HG03439 (cell line): ENCODE data around the gene BIK.
A peak's percentile ranks its signal among the peaks of the same experiment; 100 is the strongest.
"Not testable (repeated sequence)": the region's sequence is repeated elsewhere in the genome, so short reads cannot be mapped to it uniquely, and the experiment has no call there.

Experiments used
- ATAC-seq: cut with Tn5 transposase; IDR thresholded peaks from one replicate; pipeline ENCODE4 v1.9.1; 2021; ENCODE audit warnings: mild to moderate bottlenecking, moderate library complexity; ENCODE audit not compliant: unreplicated experiment

Gene BIK

DNA sequence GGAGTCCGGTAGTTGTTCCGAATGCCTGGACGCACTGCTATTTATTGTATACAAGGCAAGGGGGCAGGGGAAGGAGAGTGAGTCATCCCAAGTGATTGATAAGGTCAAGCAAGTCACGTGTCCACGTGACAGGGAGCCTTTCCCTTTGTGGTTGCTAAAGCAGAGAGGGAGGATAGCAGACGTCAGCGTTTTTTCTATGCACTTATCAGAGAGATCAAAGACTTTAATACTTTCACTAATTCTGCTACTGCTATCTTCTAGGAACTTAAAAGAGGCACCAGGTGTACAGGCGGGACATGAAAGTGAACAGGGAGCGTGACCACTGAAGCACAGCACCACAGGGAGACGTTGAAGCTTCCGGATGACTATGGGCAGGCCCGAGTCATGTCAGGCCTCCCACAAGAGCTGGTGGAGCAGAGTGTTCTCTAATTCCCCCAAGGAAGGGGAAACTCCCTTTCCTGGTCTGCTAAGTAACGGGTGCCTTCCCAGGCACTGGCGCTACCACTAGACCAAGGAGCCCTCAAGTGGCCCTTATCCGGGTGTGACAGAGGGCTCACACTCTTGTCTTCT, 6.4 kb upstream of the BIK start:
- ATAC-seq: not testable (repeated sequence)

DNA sequence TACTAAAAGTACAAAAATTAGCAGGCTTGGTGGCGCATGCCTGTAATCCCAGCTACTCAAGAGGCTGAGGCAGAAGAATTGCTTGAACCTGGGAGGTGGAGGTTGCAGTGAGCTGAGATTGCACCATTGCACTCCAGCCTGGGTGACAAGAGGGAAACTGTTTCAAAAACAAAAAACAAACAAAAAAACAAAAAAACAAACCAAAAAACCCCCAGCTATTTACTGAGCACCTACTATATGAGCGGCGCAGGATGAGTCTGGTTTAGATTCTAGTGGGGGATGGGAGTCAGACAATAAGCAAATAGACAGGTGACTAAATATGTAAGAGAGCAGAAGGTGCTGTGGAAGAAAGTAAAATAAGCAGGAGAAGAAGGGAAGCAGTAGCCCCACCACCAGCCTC, 5.6 kb upstream of the BIK start:
- not testable (repeated sequence) for ATAC-seq

DNA sequence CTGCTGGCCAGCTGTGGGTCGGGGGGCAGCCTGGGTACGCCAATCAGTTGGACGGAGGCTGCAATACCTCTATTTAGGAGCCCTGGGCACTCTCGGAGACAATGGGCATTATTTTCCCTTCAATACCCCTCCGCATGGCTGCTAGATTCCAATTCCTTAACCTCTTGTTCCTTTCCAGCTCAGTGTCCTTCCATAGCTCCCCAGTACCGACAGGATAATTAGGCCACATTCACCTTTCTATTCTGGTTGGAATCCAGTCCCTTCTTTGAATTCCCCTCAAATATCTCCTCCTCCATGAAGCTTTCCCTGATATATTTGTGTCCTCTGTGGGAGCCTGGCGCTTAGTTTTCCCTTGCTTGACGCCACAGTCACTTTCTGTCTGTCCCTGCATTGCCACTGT, 4.2 kb upstream of the BIK start:
- ATAC-seq: no peak

GRCh38 chr22:43109511-43109910, 1.0 kb upstream of the BIK start:
- no peak for ATAC-seq

- ATAC-seq: no peak
These were observed 568 bp upstream of the BIK start for GRCh38 chr22:43109921-43110443.

DNA sequence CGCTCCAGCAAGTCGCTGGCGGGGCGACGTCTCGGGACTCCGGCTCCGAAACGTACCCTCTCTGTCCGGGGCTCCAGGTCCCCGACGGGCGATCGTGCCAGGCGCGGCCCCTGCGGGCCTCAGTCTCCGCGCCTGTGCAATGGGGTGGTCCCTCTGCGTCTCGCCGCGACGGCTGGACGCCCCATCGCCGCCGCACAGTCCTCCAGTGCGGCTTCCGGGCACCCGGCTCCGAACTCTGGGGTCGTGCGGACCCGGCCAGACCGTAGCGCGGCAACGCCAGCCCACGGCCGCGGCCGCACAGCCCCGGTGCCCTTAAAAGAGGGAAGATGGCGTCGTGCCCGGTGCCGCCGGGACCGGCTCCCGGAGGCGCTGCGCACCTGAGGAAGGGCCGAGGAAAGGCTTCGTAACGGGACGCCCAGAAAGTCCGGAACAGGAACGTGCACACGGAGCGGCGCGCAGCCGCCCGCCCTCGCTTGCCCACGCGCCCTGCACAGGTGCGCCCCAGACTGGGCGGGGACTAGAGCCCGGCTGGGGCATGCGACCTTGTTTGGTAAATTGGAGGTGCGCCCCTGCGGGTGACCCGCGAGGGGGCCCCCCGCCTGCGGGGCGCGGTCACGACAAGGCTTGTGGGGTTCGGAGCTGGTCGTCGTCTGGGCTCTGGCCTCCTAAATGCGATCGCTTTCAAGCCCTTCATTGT, 525 bp downstream of the BIK start:
- no peak for ATAC-seq

DNA sequence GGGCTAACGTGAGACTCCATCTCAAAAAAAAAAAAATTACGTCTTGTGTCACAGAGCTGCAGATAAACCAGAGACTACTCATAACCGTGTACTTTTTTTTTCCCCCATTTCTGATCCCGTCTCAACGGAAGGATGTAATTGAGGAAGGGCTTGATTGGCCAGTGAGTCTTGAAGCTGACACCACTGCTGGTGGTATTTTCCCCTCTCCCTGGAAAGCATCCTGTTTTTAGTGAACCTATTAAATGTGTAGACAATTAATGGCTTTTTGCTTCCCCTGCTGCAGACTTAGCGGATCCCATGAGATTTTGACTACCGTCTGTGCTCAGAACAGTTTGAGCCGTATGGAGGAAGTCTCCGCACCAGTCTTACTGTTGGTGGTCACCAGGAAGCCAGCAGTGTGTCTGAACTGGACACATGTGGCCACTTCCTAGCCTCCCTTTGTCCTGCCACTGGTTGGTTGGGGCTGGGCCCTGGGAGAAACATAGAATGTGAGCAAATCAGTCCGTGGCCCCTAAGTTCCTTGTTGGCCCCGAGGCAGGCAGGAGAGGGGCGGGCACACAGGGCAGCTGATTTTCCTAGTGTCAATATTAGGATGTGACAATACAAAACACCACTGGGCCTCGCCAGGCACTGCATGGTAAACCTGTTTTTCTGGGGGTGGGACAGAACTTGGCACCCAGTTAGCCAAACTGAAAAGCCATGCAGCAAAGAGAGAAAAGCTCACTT, 3.1 kb downstream of the BIK start:
- ATAC-seq: no peak

DNA sequence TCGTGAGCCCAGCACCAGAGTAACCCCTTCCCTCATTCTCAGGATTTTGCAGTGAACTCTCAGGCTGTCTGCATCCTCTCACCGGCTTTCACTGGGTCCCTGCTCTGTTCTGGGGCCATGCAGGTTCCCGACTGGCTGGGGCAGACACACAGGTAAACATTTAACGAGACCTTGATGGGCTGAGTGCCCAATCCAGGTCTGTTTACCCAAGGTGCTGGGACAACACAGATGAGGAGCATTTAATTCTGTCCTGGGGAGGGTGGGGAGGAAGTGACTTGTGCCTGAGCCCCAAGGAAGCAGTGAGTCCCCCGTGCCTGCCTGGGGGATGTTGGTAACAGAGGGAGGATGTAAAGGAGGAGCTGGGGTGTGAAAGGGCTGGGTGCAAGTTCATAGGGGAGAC, 4.4 kb downstream of the BIK start:
- no peak for ATAC-seq

- ATAC-seq: no peak
These were observed 6.4 kb downstream of the BIK start for GRCh38 chr22:43116932-43117331.

DNA sequence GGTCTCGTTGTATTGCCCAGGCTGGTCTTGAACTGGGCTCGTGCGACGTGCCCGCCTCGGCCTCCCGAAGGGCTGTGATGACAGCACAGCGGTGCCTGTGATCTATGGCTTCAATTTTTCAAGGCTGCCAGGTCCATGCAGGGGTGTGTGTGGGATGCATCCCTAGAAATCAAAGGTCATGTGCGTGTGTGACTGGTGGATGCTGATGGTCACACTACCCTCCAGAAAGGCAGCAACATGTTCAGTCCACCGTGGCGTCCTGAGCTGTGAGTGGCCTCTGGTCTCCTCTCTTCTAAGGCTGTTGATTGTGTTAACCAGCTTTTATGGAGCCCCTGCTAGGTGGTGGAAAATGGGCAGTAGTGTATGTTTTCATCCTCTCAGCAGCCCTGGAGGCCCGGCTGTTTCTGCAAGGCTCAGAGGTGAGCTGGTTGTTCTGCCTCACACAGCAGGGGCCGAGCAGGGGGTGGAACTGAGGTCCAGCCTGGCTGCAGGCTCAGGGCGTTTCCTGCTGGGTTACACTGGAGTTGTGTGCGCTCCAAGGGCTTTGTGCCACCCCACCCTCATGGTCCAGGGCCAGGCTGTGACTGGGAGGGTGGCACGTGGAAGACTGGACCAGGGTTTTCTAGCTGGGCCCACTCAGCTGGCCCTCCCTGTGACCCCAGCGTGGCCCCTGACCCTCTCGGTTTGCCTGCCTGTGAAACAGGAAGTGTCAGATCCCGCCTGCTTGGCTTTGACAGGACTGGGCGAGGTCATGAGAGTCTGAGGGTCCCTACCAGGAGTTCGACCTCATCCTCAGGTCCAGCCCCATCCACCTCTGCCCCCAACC, 7.7 kb downstream of the BIK start:
- ATAC-seq: no peak

DNA sequence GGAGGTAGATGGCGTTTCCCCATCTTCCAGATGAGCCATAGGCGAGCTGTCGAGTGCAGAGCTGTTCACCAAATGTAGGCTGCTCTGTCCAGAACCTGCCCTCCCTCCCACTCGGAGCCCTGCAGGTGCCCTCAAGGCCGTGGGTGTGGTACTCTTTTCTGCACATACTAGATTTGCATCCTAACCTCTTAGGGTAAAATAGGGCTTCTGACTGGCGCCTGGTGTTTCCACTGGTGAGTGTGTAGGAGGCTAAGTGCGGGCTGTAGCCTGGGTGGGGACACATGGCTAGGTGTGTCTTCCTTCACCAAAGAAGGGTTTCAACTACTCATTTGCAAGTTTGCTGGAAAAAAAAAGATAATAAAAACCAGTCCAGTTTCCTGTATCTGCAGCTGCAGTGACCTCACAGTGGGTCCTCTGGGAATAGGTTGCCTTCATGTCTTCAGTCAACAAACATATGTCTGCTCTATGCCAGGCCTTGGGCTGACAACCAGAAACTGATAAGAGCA, 8.5 kb downstream of the BIK start:
- ATAC-seq: peak; percentile 63

DNA sequence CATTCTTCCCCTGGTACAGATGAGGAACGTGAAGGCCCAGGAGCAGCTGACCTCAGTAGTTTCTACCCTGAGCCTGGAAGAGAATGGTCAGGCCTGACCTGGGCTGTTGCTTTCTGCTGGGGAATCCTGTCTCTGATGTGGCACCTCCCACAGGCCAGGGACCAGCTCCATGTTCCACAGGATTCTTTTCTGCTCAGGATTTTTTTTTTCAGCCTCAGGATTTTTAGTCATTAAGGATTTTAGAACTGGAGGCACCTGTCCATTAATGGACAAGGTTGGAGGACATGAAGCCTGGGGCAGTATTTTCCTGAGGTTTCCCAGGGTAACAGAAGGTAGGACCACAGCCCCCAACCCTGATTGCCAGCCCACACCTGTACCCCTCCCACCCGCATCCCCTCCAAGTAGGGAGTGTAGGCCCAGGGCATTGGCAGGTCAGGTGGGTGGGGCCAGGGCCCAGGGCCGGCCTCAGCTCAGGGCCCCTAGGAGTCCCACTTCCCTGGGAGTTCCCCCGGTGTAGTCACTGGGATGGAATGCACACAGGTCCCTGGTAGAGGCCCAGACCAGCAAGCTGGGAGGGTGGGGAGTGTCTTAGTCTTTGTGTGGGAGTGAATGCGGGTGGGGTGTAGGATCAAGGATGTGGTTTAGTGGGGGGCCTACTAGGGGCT, 16.1 kb downstream of the BIK start:
- ATAC-seq: no peak

GRCh38 chr22:43127166-43127908, 16.8 kb downstream of the BIK start:
- no peak for ATAC-seq

DNA sequence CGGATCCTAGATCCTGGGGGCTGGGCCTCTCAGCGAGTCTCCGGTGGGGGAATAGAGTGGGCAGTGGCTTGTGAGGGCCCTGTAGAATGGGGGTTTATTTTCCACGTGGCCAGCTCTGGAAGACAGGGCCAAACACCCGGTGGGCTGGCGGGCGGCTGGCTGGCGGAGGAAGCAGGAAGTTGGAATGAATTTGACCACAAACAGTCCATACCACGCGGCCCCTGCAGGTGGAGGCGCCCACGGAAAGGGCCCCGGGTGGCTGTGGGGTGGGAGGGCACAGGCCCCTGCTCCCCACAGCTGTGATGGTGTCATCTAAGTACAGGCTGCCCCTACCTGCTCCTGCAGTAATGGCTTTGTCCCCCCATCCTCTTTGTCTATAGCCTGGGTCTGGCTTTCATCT, 17.6 kb downstream of the BIK start:
- ATAC-seq: no peak

- ATAC-seq: no peak
These were observed 18.4 kb downstream of the BIK start for GRCh38 chr22:43128928-43129424.

GRCh38 chr22:43129426-43130425, 19.2 kb downstream of the BIK start:
- ATAC-seq: no peak

DNA sequence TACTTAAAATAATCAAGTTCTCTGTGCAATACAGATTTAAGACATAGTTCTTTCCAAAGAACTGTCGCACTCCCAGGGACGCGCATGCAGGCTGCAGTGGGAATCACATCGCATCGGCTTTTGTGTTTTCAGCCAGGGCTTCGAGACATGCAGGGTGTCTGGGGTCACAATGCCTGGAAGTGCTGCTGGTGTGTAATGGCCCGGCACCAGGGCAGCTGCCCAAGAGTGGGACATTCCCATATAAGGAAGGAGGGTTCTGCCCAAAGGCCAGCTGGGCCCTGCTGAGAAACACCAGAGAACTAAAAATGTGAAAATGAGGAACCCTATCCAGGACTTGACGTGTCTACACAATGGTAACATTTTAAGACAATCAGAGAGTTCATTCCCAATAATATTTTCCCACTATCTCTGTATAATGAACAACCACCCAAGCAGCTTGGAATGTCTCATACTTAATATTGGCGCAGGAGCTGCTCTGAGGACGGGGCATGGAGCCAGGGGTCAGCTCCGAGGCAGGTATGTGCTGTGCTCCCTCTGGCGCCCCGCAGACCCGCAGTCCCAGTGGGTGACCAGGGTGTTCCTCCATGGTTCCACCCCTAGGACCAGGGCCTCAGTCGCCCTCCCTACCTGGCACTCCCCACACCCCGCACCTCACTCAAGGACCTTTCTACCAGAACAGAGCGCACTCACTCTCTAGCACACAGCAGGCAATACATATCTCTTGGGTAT, 21.4 kb downstream of the BIK start:
- no peak for ATAC-seq

DNA sequence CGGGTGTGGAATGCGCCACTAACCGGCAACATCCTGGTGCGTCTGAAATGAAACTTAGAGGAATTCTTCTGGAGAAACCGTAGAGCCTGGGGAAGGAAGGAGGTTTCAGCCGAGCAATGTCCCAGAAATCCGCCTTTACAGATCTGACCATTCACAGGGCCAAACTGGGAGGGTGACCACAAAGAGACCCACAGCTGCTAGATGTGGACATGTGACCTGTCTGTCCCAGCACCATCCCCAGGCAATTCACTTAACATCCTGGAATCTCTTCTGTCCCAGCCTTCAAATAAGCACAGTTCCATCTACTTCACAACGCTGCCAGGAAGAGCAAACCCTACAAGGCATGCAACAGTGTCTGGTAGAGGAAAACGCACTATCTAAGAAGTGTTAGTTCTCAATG, 22.9 kb downstream of the BIK start:
- ATAC-seq: no peak
